Neural cell (in vitro differentiated cells): ENCODE results near the gene ELK3. TPM values are rescaled to one million over a fixed set of nuclear protein-coding genes. Genes with fewer than 3 reads are reported as not detected.

Experiments used
- H2AFZ ChIP-seq: fragments of 200-600, 300-800 bp; sonication (generic), shearing (Covaris generic); 2 replicates; pipeline ENCODE4 v1.6.0; 2014; ENCODE audit warnings: low read depth, mild to moderate bottlenecking, antibody characterized with exemption, low read length, moderate library complexity
- H3F3A ChIP-seq: fragments of 200-600 bp; shearing (Covaris generic); 2 replicates; pipeline ENCODE4 v1.6.1; 2016; ENCODE audit warnings: mild to moderate bottlenecking, moderate library complexity, mixed read lengths, antibody characterized with exemption, low read length; ENCODE audit not compliant: insufficient read depth, poor library complexity, severe bottlenecking
- H3K27ac ChIP-seq: fragments of 200-600, 300-800 bp; sonication (generic), shearing (Covaris generic); 2 replicates; pipeline ENCODE4 v1.5.1; 2014; ENCODE audit warnings: mild to moderate bottlenecking, low read length, moderate library complexity
- H3K27me3 ChIP-seq: fragments of 300-800, 200-600 bp; sonication (generic), shearing (Covaris generic); 2 replicates; pipeline ENCODE4 v1.6.0; 2014; ENCODE audit warnings: mild to moderate bottlenecking, low read depth, low read length, moderate library complexity; ENCODE audit not compliant: insufficient read depth
- H3K36me3 ChIP-seq: fragments of 300-800, 200-600 bp; sonication (generic), shearing (Covaris generic); 2 replicates; pipeline ENCODE4 v1.5.1; 2014; ENCODE audit warnings: mild to moderate bottlenecking, antibody characterized with exemption, low read length, moderate library complexity; ENCODE audit not compliant: insufficient read depth
- H3K4me2 ChIP-seq: fragments of 300-800, 200-600 bp; sonication (generic), shearing (Covaris generic); 2 replicates; pipeline ENCODE4 v1.6.0; 2014; ENCODE audit warnings: mild to moderate bottlenecking, low read length
- H3K4me3 ChIP-seq: fragments of 300-800, 200-600 bp; sonication (generic), shearing (Covaris generic); 2 replicates; pipeline ENCODE4 v1.5.1; 2014; ENCODE audit warnings: mild to moderate bottlenecking, low read length, moderate library complexity
- H3K79me2 ChIP-seq: fragments of 200-600 bp; shearing (Covaris generic); replicated peaks from 2 replicates; pipeline ENCODE4 v1.6.0; 2014; ENCODE audit warnings: mild to moderate bottlenecking, low read length, moderate library complexity; ENCODE audit not compliant: insufficient read depth
- H3K9ac ChIP-seq: fragments of 300-800, 200-600 bp; sonication (generic), shearing (Covaris generic); 2 replicates; pipeline ENCODE4 v1.6.1; 2016; ENCODE audit warnings: mild to moderate bottlenecking, low read length, mixed read lengths
- H3K9me2 ChIP-seq: fragments of 200-600 bp; shearing (Covaris generic); 2 replicates; pipeline ENCODE4 v1.6.1; 2016; ENCODE audit warnings: mild to moderate bottlenecking, low read length, mixed read lengths; ENCODE audit not compliant: insufficient read depth
- H3K9me3 ChIP-seq: fragments of 200-600, 300-800 bp; sonication (generic), shearing (Covaris generic); 2 replicates; pipeline ENCODE4 v1.6.1; 2016; ENCODE audit warnings: mild to moderate bottlenecking, mixed run types, low read length, moderate library complexity, mixed read lengths
- H4K20me1 ChIP-seq: fragments of 200-600 bp; shearing (Covaris generic); 2 replicates; pipeline ENCODE4 v1.6.1; 2016; ENCODE audit warnings: mild to moderate bottlenecking, mixed run types; ENCODE audit not compliant: insufficient read depth
- CTCF ChIP-seq: fragments of 450-650 bp; IDR thresholded peaks from 2 replicates; pipeline ENCODE4 v1.5.1; 2014; ENCODE audit warnings: antibody characterized with exemption, mild to moderate bottlenecking, moderate library complexity; ENCODE audit not compliant: poor library complexity, severe bottlenecking
- EP300 ChIP-seq: fragments of 450-650 bp; conservative IDR thresholded peaks from 2 replicates; pipeline ENCODE4 v1.6.1; 2014; ENCODE audit warnings: antibody characterized with exemption, mild to moderate bottlenecking, moderate library complexity; ENCODE audit not compliant: poor library complexity, severe bottlenecking
- EZH2 ChIP-seq: fragments of 200-600, 300-800 bp; shearing (Covaris generic), sonication (generic); IDR thresholded peaks from 2 replicates; pipeline ENCODE4 v1.6.1; 2014; ENCODE audit warnings: antibody characterized with exemption, low read length, borderline replicate concordance, mild to moderate bottlenecking; ENCODE audit not compliant: insufficient read depth, poor library complexity, severe bottlenecking
- MXI1 ChIP-seq: fragments of 450-650 bp; conservative IDR thresholded peaks from 2 replicates; pipeline ENCODE4 v1.6.1; 2014; ENCODE audit warnings: antibody characterized with exemption, mild to moderate bottlenecking; ENCODE audit not compliant: poor library complexity, severe bottlenecking
- POLR2AphosphoS5 ChIP-seq: IDR thresholded peaks from 2 replicates; pipeline ENCODE4 v1.6.1; 2012
- RAD21 ChIP-seq: fragments of 450-650 bp; conservative IDR thresholded peaks from 2 replicates; pipeline ENCODE4 v1.6.1; 2014; ENCODE audit warnings: antibody characterized with exemption, mild to moderate bottlenecking, moderate library complexity
- SMC3 ChIP-seq: fragments of 450-650 bp; conservative IDR thresholded peaks from 2 replicates; pipeline ENCODE4 v1.6.1; 2014; ENCODE audit warnings: antibody characterized with exemption, mild to moderate bottlenecking, moderate library complexity; ENCODE audit not compliant: poor library complexity
- TAF1 ChIP-seq: IDR thresholded peaks from 2 replicates; pipeline ENCODE4 v1.6.1; 2012; ENCODE audit warnings: low read depth
- polyA plus RNA-seq: library from polyadenylated mRNA; depleted of rRNA; stranded (reverse); fragments of >200 nt; gene quantifications from 2 replicates; pipeline ENCODE4 v1.2.3, GENCODE V29; 2014
- TF ChIP-seq, protein P1 (sequence below): IDR thresholded peaks from 2 replicates; pipeline ENCODE4 v1.6.1; 2012; ENCODE audit warnings: borderline replicate concordance

ELK3 gene
- polyA plus RNA-seq, 1 donor from 2014 or later, result 0.10 TPM

DNA sequence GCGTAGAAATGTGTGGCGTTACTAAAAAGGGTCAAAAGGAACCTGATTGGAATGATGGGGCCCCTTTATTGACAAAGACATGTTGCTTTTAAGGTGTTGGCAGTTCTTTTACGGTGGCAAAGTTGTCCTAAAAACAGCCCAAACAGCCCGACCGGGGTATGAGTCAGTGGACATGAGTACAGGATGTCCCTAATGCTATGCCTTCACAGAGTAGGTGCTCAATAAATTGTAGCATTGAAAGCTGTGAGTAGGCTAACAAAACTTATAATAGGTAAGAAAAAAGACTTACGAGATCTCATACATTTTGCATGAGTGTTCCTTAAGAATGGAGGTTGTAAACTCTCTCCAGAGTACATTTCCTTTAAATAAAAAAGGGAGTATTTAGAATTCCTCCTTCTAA, 2.6 kb downstream of the ELK3 start:
- Histone ChIP-seq H3K9me3 (no peaks in the 10 kb centered on the region), H3K79me2 (no peaks in the 10 kb centered on the region), H3F3A (no peaks in the 10 kb centered on the region), H3K27me3 (peaks cover 50% of the 10 kb centered on the region), H4K20me1 (no peaks in the 10 kb centered on the region), H3K27ac (no peak overlapping the region), H3K4me2 (no peak overlapping the region), H3K9me2 (no peaks in the 10 kb centered on the region), H3K4me3 (no peak overlapping the region), H2AFZ (no peak overlapping the region), H3K36me3 (no peaks in the 10 kb centered on the region), H3K9ac (no peak overlapping the region)
- TF ChIP-seq TAF1 (no peak), SMC3 (no peak), EZH2 (no peak), EP300 (no peak), RAD21 (no peak), MXI1 (no peak), CTCF (no peak), POLR2AphosphoS5 (no peak)
- TF ChIP-seq, protein P1, sequence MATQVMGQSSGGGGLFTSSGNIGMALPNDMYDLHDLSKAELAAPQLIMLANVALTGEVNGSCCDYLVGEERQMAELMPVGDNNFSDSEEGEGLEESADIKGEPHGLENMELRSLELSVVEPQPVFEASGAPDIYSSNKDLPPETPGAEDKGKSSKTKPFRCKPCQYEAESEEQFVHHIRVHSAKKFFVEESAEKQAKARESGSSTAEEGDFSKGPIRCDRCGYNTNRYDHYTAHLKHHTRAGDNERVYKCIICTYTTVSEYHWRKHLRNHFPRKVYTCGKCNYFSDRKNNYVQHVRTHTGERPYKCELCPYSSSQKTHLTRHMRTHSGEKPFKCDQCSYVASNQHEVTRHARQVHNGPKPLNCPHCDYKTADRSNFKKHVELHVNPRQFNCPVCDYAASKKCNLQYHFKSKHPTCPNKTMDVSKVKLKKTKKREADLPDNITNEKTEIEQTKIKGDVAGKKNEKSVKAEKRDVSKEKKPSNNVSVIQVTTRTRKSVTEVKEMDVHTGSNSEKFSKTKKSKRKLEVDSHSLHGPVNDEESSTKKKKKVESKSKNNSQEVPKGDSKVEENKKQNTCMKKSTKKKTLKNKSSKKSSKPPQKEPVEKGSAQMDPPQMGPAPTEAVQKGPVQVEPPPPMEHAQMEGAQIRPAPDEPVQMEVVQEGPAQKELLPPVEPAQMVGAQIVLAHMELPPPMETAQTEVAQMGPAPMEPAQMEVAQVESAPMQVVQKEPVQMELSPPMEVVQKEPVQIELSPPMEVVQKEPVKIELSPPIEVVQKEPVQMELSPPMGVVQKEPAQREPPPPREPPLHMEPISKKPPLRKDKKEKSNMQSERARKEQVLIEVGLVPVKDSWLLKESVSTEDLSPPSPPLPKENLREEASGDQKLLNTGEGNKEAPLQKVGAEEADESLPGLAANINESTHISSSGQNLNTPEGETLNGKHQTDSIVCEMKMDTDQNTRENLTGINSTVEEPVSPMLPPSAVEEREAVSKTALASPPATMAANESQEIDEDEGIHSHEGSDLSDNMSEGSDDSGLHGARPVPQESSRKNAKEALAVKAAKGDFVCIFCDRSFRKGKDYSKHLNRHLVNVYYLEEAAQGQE, result no peak

- no peaks in the 10 kb centered on the region for H3K79me2 ChIP-seq
- H2AFZ ChIP-seq, result no peak overlapping the region
- H3K4me2 ChIP-seq, result no peak overlapping the region
- H3K9ac ChIP-seq, result no peak overlapping the region
- peaks cover 49% of the 10 kb centered on the region for H3K27me3 ChIP-seq
- TF ChIP-seq EZH2, result no peak
- no peak for TF ChIP-seq RAD21
- TF ChIP-seq MXI1, result no peak
- TF ChIP-seq TAF1, result no peak
- no peak for TF ChIP-seq SMC3
- TF ChIP-seq EP300, result no peak
- TF ChIP-seq POLR2AphosphoS5, result no peak
- TF ChIP-seq, protein P1, result no peak
- no peak for TF ChIP-seq CTCF
- H3K27ac ChIP-seq, result no peak overlapping the region
- H3K36me3 ChIP-seq, result no peaks in the 10 kb centered on the region
- no peak overlapping the region for H3K4me3 ChIP-seq
- no peaks in the 10 kb centered on the region for H3K9me3 ChIP-seq
- no peaks in the 10 kb centered on the region for H3F3A ChIP-seq
- no peaks in the 10 kb centered on the region for H4K20me1 ChIP-seq
- no peaks in the 10 kb centered on the region for H3K9me2 ChIP-seq
These were observed 3.5 kb downstream of the ELK3 start for GRCh38 chr12:96197503-96198272.
